Eye (tissue), 1 donor: Measurements from ENCODE around the gene POLR2J3.
"Not testable (repeated sequence)": the region's sequence is repeated elsewhere in the genome, so short reads cannot be mapped to it uniquely, and the experiment has no call there.

Experiments
- DNase-seq: peaks from one replicate; pipeline ENCODE4 v3.0.0-alpha.2; 2015

The POLR2J3 gene

DNA sequence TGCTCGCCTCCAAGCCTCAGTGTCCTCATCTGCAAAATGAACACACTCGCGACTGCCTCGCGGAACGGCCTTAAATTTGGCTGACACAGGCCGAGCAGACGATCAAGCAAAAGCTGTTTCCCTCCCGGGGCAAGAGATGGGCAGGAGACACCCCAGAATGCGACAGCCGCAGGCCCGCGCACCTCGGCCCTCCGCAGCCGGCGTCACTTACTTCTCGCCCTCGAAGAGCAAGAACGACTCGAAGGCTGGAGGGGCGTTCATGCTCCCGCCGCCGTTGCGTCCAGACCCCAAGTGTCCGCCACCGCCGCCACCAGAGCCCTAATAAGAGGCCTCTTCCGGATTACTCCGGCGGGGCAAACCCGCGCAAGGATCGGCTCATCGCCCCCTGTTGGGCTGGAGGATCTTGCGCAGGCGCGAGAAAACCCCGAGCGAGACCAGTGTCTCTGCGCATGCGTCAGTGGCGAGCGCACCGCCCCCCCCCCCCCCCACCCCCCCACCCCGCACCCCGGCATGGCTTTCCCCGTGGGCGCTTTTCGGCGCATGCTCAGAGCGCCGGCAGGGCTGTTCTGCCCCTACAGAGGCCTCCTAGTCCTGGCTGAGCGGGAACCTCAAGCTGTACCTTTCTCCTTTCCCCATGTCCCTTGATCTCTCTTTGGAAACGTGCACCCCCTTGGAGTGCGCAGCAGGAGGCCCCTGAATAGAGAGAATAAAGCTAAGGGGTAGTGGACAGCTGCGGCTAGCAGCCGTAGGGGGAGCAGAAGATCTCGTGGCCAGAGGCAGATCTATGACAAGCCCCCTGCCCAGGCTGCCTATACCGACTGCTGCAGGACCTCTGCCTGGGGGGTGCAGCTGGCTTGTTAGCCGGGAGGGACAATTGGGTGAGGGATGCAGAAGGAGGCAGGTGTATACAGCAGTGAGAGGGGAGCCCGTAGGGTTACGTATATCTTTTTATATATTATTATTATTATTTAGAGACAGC, at the start of gene POLR2J3:
TSS of gene POLR2J3 (minus strand) at position 323 of the 979 bp plus-strand sequence. CDS start at position 261, 62 bp downstream.
- DNase-seq, result peak; percentile 94

DNA sequence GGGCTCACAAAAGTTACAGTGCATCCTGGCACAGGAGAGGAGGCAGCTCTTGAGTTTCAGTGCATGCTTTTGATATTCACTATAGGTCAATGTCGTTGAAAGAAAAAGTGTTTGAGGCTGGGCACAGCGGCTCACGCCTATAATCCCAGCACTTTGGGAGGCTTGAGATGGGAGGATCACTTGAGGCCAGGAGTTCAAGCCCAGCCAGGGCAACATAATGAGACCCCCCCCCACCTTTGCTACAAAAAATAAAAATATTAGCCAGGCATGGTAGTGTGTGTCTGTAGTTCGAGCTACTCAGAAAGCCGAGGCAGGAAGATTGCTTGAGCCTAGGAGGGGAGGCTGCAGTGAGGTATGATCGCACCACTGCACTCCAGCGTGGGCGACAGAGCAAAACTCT, 45.7 kb upstream of the POLR2J3 start:
- DNase-seq, result peak; percentile 0

DNA sequence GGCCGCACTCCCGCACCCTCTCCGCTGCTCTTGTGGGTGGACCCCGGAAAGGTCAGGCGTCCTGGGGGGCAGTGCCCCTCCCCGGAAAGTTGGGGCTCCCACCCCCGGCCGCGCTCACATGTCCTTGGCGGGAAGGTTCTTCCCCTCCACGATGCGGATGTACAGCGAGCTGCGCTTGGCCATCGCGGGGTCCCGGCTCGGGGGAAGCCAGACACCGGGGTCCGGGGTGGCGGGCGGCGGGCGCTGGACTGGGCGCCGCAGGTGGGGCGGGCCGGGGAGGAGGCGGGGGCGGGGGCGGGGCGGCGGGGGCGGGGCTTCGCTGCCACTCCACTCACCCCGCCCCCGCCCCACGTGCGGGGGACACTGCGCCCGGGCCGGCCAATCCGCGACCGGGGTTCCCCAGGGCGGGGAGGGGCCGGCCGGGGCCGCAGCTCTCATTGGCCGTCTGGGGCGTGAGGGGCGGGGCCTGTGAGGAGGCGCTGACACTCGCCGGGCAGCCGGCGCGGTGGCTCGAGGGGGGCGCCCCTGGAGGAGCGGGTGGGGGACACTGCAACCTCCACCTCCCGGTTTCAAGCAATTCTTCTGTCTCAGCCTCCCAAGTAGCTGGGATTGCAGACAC, 44.2 kb upstream of the POLR2J3 start, which contains the start of gene RASA4:
TSS of gene RASA4 (minus strand) at position 250 of the 619 bp plus-strand sequence. CDS start at position 183, 67 bp downstream.
- DNase-seq, result peak; percentile 58

DNA sequence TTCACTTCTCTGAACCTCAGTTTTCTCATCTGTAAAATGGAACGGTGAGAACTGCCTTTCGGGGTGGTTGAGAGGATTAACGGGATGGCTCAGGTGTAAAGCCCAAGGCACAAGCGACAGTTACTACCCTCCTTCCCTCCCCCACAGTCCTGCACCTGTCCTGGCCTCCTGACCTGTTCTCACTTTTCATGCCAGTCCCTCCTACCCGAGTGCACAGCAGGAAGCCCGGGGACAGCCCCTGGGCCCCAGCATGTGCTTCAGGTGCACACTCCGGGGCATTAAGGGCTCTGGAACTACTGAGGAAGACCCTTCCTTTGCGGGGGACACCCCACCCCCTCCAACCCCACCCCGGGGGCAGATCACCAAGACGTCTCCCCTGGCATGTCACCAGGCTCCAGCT, 43.5 kb upstream of the POLR2J3 start:
- DNase-seq, result not testable (repeated sequence)

DNA sequence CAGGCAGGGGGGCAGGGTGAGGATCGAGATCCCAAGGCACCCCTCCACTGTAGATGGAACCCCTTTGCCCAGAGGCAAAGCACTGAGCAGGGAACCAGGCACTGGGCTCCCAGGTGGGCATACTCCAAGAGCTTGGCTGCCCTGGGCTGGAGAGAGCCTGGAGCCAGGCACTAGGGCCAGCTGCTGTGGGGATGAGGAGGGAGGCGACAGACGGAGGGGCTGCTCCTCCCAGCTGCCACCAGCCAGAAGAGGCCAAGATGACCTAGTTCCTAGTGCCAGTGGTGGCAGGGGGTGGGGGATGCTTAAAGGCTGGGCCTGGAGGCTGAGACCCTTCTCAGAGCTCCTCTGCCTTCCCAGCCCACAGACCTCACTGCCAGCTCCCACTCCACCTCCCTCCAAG, 42.5 kb upstream of the POLR2J3 start:
- not testable (repeated sequence) for DNase-seq

DNA sequence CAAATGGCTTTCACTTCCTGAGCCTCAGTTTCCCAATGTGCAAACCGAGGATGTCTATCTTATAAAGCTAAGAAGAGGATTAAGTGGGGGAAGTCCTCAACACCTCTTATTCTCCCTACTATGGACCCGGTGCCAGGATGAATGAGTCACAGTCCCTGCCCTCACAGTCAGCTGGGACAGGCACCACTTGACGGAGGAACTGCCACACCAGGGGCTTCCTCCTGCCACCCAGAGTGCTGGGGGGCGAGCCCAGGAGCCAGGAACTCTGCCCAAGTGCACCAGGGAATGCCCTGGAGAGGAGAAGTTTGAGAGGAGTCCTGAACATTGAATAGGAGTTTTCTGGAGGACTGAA, 41.9 kb upstream of the POLR2J3 start:
- DNase-seq, result not testable (repeated sequence)

DNA sequence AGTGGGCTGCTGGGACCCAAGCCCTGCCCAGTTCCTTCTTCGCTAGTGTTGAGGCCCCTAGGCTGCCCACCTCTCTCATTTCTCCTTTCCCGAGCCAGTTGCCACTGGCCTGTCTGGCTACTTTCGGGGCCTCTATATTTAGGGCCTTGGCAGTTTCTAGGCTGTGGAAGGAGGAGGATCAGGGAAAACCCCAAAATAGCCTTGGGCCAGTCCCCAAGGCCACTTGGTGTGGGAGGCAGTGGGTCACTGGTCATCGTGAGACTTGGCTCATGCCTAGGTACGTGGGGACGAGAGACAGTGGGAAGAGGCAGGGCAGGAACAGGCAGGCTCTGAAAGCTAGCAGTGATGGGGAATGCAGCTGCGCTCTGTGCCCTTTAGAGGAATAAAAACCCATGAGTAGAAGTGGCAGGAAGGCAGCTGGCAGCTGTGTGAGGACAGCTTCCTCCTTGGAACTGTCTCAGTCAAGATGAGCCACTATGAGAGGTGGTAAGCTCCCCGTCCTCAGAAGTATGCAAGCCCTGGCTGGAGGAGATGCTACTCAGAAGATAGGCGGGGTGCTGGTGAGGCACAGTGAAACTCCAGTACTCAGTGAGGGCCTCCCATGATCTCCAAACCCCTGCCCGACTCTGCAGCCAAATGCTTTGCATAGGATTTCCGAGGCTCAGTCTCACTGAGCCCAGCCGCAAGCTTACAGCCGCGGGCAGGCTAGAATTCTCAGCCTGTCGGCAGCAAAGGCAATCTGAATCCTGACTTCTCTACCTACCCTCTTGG, 41.4 kb upstream of the POLR2J3 start:
- not testable (repeated sequence) for DNase-seq

DNA sequence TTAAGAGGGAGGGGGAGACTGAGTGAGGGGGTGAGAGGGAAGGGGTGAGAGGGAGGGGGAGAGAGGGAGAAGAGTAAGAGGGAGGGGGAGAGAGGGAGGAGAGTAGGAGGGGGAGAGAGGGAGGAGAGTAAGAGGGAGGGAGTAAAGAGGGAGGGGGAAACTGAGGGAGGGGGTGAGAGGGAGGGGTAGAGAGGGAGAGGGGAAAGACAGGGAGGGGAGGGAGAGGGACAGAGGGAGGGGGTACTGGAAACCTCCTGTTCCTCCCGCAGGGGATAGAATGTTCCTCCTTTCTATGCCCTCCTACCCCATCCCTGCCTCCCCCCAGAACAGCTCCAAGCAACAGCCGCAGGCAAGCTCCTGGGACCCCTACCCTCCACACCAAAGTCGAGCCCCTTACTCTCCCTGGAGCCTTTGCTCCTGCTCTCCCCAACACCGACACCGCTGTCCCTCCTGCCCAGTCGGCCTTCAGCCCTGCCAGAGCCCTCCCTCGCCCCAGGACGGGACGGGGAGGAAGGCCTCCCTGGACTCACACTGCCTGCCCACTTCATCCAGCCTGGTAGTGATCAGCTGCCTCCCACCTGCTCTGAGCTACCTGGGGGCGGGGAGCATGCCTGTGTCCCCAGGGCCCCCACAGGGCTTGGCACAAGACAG, 39.4 kb upstream of the POLR2J3 start:
- not testable (repeated sequence) for DNase-seq

DNA sequence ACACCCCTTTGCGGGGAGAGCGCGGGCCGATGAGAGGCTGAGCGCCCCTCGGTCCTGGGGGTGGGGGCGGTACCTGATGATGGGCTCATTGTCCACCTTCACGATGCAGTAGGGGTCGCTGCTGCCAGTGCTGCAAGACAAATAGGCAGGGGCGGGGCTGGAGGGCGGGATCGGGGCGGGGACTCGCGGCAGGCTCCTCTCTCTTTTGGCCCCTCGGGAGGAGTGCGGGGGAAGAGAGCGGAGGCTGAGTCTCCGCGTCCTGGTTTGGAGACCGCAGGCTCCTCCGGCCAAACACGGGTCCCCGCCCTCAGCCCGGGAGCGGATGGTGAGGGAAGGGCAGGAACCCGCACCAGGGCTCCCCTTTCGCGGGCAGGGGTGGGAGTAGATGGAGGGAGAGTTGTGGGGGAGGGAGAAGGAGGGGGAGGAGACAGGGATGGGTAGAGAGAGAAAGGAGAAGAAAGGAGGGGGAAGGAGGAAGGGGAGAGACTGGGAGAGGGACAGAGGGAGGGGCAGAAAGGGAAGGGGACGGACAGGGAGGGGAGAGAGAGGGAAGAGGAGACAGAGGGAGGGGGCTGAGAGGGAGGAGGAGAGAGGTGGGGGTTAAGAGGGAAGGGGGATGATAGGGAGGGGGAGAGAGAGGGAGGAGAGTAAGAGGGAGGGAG, 38.8 kb upstream of the POLR2J3 start:
- not testable (repeated sequence) for DNase-seq

DNA sequence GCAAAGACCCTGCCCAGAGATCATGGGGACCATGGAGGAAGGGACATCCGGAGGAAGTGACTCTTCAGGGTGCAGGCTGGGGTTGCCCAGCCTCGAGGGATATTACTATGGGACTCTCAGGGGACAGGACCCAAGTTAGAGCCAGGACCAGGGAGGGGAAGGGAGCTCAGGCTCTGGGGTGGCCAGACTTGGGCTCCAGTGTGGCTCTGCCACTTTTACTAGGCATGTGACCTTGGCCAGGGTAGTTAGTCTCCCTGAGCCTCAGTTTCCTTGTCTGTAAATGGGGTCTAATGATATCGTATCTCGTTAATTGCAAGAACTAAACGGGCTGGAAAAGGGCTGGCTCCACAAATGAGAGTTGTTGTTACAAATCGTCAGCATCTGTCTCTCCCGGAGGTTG, 38.1 kb upstream of the POLR2J3 start:
- DNase-seq, result not testable (repeated sequence)

DNA sequence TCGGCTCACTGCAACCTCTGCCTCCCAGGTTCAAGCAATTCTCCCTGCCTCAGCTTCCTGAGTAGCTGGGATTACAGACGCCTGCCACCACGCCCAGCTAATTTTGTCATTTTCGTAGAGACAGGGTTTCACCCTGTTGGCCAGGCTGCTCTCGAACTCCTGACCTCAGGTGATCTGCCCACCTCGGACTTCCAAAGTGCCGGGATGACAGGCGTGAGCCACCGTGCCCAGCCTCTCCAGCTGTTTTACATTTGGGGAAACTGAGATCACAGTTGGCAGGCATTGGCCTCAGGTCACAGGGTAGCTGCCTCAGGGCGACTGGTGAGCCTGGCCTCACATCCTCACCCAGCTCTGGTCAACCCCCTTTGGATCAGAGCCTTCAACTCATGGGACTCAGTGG, 37.4 kb upstream of the POLR2J3 start:
- not testable (repeated sequence) for DNase-seq

DNA sequence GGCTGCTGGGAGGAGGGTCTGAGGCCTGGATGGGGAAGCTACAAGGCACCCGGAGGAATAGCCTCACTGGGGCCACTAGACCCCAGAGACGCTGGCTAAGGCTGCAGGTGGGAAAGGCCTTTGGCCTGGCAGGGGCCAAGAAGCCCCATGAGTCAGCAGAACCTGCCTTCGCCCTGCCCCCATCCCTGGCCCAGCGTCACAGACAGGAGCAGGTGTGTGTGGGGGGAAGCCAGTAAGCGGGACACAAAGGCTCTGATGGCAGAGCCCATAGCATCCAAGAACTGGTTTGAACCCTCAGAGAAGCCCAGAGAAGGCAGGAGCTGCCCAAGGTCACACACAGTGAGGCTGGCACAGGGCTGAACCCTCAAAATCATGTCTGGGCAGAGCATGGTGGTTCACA, 34.5 kb upstream of the POLR2J3 start:
- DNase-seq, result not testable (repeated sequence)

DNA sequence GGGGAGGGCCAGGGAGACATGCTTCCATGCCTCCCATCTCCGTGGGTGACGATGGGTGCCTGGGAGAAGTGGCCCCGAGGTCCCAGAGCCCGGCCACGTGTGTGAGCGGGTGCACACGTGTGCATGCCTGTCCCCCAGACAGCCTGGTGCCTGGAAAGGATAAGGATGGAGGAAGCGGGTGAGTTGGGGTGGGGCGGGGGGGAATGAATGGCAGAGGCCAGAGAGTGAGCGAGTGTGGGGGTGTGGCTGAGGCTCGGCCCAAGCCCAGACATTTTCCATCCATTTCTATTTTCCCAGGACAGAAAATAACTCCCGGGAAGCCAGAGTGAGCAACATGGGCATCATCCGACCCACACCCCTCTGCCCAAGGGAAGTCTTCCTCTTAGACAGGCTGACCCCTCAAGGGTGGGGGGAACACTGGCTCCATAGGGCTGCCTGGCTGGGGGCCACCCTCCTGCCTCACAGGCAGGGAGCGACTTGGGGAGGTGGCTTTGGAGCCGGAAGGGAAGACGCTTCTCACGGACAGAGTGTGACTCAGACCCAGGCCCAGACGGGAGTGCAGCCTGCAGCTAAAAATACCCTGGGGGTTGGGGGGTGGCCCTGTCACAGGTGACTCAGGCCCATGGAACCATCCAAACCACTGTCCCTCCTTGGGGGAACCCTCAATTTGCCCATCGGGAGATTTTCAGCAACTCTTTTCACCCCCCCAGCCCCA, 32.2 kb upstream of the POLR2J3 start:
- not testable (repeated sequence) for DNase-seq

DNA sequence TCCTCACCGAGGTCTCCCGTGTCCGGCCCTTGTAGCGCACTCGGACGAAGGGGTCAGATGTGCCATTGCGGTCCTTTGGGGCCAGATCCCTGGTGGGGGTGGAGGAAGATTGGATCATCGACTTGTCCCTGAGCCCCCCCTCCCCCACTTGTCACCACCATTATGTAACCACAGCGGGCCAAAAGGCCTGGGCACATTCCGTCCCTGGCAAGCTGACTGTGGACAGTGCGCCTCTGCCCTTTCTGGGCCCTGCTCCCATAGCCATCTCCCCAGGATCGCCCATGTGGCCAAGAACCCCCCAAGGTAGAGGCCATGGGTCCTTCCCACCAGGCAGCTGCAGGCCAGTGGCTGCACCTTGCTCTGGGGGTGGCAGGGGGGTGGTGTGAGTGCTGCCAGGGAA, 29.9 kb upstream of the POLR2J3 start:
- DNase-seq, result not testable (repeated sequence)

DNA sequence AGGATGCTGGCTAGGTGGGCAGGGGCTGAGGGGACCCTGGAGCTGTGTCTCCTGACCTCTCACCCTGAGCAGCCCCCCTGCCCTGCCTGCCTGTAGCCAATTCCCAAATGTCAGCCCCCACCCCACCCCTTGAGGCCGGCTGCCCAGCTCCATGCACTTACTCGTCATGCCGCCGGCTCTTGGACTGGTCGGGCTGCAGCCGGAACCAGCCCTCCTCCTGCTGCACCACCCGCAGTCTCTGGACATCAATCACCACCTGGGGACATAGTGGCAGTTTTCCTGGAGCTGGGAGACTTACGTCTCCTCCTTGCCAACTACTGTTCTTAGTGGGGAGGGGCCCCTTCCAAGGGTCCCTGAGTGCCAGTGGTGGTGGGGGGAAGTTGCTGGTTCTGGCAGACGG, 27.3 kb upstream of the POLR2J3 start:
- not testable (repeated sequence) for DNase-seq

DNA sequence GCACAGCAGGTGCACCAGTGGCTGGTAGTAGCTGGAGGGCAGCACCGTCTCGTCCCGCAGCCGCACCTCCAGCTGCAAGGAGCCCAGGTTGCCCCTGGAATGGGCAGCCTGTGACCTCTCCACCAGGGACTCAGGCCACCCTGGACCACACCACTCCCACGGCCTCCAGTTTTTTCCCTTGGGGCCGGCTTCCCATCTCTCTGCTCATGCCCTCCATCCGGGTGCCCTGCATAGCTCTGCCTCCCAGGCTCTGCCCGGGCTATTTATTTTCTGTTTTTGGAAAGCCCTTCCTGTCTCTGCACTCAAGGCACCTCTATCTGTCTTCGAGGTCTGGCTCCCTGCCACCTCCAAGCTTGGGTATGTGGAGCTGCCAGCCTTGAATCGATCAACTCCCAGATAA, 23.7 kb upstream of the POLR2J3 start:
- not testable (repeated sequence) for DNase-seq

DNA sequence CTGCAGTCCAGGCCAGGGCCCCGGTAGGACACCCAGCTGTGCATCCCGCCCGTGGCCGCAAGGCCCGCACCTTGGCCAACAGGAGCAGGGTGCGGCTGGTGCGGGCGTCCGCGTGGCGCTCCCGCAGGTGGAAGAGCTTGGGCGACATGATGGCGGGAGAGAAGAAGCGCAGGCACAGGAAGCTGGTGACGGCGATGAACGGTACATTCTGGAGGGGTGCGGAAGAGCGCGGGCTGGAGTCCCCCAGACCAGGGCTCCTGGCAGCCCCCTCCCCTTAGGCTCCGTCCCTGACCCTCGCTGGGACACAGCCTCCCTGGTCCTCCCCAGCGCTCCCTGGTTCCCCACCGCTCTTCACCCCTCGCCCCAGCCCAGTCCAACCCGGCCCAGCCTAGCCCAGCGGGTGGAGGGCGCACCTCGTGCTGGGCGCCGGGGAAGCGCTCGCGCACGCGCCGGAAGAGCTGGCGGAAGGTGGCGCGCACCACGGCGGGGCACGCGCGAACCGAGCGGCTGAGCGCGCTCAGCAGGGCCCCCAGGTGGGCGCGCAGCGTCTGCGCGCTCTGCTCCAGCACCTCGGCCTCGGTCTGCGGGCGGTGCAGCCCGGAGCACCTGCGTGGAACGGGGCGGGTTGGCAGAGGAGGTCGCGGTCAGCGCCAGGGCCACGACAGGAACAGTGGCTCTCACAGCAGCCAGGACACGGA, 21.4 kb upstream of the POLR2J3 start:
- DNase-seq, result not testable (repeated sequence)

DNA sequence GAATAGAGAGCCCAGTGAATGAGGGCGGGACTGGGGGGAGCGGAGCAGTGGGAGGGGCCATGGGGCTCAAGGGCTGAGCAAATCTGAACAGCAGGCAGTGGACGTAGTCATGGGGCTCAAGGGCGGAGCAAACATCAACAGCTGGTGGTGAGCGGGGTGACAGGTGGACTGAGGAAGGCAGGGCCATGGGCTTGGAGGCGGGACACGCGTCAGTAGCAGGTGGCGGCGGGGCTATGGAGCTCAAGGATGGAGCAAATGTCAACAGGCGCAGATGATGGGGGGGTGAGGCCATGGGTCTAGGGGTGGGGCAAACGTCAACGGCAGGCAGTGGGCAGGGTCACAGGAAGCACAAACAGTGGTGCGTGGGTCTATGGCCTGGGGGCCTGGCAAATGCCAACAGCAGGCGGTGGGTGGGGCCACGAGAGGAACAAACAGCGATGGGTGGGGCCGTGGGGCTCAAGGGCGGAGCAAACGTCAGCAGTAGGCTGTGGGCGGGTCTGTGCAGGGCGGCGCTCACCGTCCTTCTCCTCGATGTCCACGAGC, 20.2 kb upstream of the POLR2J3 start:
- not testable (repeated sequence) for DNase-seq

DNA sequence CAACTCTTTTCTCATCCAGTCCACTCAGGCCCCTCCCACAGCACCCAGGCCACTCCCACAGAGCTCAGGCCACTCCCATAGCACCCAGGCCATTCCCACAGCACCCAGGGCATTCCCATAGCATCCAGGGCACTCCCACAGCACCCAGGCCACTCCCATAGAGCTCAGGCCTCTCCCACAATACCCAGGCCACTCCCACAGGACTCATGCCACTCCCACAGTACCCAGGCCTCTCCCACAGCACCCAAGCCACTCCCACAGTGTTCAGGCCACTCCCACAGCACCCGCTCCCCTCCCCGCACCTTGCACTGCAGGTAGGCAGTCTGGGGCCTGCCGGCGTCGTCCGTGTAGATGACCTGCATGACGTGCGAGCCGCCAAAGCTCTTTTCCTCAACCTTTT, 17.5 kb upstream of the POLR2J3 start:
- not testable (repeated sequence) for DNase-seq

DNA sequence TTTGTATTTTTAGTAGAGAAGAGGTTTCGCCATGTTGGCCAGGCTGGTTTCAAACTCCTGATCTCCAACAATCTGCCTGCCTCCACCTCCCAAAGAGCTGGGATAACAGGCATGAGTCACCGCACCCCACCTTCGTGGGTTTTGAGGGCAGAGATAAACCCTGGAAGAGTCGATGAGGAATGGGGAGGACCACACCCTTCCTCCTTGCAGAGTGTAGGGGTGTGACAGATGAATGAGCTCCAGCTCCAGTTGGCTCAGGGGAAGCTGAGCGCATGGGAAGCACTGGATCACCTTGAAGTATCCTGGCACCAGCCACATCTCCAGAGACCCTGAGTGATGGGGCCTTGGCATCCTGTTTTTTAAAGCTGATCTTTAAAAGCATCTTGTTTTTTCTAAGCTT, 11.1 kb upstream of the POLR2J3 start:
- not testable (repeated sequence) for DNase-seq
